K562 (cell line): ENCODE measurements around the gene SERINC5. TPM values are rescaled to one million over a fixed set of nuclear protein-coding genes. Genes with fewer than 3 reads are reported as not detected.
A peak's percentile ranks its signal among the peaks of the same experiment; 100 is the strongest.

ENCODE experiments used
- ATAC-seq: fragments of 200-7000 bp; cut with Tn5 transposase; 3 replicates; pipeline ENCODE4 v1.9.1; 2020; ENCODE audit warnings: moderate library complexity
- BruUV-seq: library from RNA; stranded (reverse); fragments of 400-500 nt; replicated peaks from 2 replicates; lab custom pipeline; 2021; lab: Mats Ljungman, UMichigan
- CTCF ChIA-PET: fragments of 300-600 bp; formaldehyde crosslinking; extraction: SDS; loops from one replicate; lab custom pipeline; 2021; ENCODE audit warnings: low intra/inter-chr PET ratio; lab: Yijun Ruan, JAX
- POLR2A ChIA-PET: fragments of 300-600, 350-650 bp; sonication (Branson Sonifier 250); formaldehyde crosslinking; extraction: SDS; loops from one replicate; lab custom pipeline; 2021; ENCODE audit warnings: antibody characterized with exemption, inconsistent platforms; lab: Yijun Ruan, JAX
- DNase-seq, 4 experiments: peaks; one replicate each; pipeline versions ENCODE4 v3.0.0 to v3.0.0-alpha.2; 2011 to 2018; ENCODE audit warnings: low spot score in 3 of 4, mixed read lengths in 3 of 4; ENCODE audit errors: extremely low read depth in 1 of 4
- FAIRE-seq: peaks from 2 replicates; lab custom pipeline; 2011; peaks lifted over from hg19 to GRCh38; lab: Jason Lieb, UNC
- H2AFZ ChIP-seq: 2 replicates; pipeline ENCODE4 v1.6.0; 2011; ENCODE audit warnings: low read depth, low read length, control low read depth, inconsistent platforms
- H3K27ac ChIP-seq: fragments of 200-600 bp; 3 replicates; pipeline ENCODE4 v1.8.0; 2011; ENCODE audit warnings: low read depth, mild to moderate bottlenecking, control low read depth, inconsistent platforms, low read length, moderate library complexity, mixed read lengths; ENCODE audit errors: extremely low read depth
- H3K27me3 ChIP-seq, 2 experiments: fragments of 300-600 bp in 1 of 2; 2 replicates in 1 of 2; 3 replicates in 1 of 2; pipeline versions ENCODE4 v1.6.0 to v1.8.0; 2011; ENCODE audit warnings: inconsistent platforms in 2 of 2, low read length in 2 of 2, mild to moderate bottlenecking in 1 of 2, mixed read lengths in 1 of 2, moderate library complexity in 1 of 2; ENCODE audit not compliant: control insufficient read depth in 2 of 2, insufficient read depth in 2 of 2
- H3K36me3 ChIP-seq: fragments of 300-600 bp; 3 replicates; pipeline ENCODE4 v1.8.0; 2011; ENCODE audit warnings: mild to moderate bottlenecking, low read length, inconsistent platforms; ENCODE audit not compliant: control insufficient read depth, insufficient read depth
- H3K4me1 ChIP-seq, 2 experiments: fragments of 200-600 bp in 1 of 2; replicated peaks in 1 of 2; 2 replicates in 1 of 2; 3 replicates in 1 of 2; pipeline versions ENCODE4 v1.5.1 to v1.8.0; 2011; ENCODE audit warnings: inconsistent platforms in 2 of 2, low read length in 2 of 2, mild to moderate bottlenecking in 1 of 2, mixed read lengths in 1 of 2, moderate library complexity in 1 of 2; ENCODE audit not compliant: control insufficient read depth in 2 of 2, insufficient read depth in 2 of 2
- H3K4me2 ChIP-seq: 2 replicates; pipeline ENCODE4 v1.6.1; 2011; ENCODE audit warnings: low read length, control low read depth, inconsistent platforms, mixed read lengths; ENCODE audit not compliant: insufficient read depth
- H3K4me3 ChIP-seq: fragments of 200-600 bp; sonication (generic), shearing (Covaris generic); 2 replicates; pipeline ENCODE4 v1.5.1; 2016; ENCODE audit warnings: control low read depth, inconsistent platforms
- H3K79me2 ChIP-seq: fragments of 200-600 bp; 3 replicates; pipeline ENCODE4 v1.8.0; 2011; ENCODE audit warnings: low read length, inconsistent platforms; ENCODE audit not compliant: control insufficient read depth, insufficient read depth
- H3K9ac ChIP-seq, 2 experiments: 2 replicates each; pipeline versions ENCODE4 v1.6.0 to v1.6.1; 2011; ENCODE audit warnings: low read depth in 2 of 2, low read length in 2 of 2, control low read depth in 1 of 2, inconsistent platforms in 1 of 2, mild to moderate bottlenecking in 1 of 2, mixed read lengths in 1 of 2; ENCODE audit not compliant: insufficient read depth in 1 of 2
- H3K9me1 ChIP-seq: one replicate; pipeline ENCODE4 v1.6.0; 2011; ENCODE audit warnings: inconsistent platforms, mild to moderate bottlenecking, low read length, moderate library complexity; ENCODE audit not compliant: control insufficient read depth, insufficient read depth
- H3K9me3 ChIP-seq: replicated peaks from 2 replicates; pipeline ENCODE4 v1.5.1; 2011; ENCODE audit warnings: low read depth, low read length, inconsistent platforms; ENCODE audit not compliant: control insufficient read depth, insufficient read depth
- H4K20me1 ChIP-seq: replicated peaks from 2 replicates; pipeline ENCODE4 v1.6.1; 2011; ENCODE audit warnings: low read length, inconsistent platforms, mixed read lengths; ENCODE audit not compliant: control insufficient read depth, insufficient read depth
- COPS2 ChIP-seq: fragments of 450-650 bp; conservative IDR thresholded peaks from 2 replicates; pipeline ENCODE4 v1.6.1; 2016; ENCODE audit warnings: mild to moderate bottlenecking, moderate library complexity
- FOXJ3 ChIP-seq: sonication (generic); formaldehyde crosslinking; IDR thresholded peaks from 2 replicates; pipeline ENCODE4 v1.4.0; 2020; ENCODE audit warnings: mild to moderate bottlenecking, missing genetic modification reagents
- PCBP2 ChIP-seq: fragments of 200-400 bp; formaldehyde crosslinking; IDR thresholded peaks from 2 replicates; pipeline ENCODE4 v1.6.1; 2018; ENCODE audit warnings: low read length, low read depth, mild to moderate bottlenecking, moderate library complexity; ENCODE audit not compliant: poor library complexity, severe bottlenecking
- RBBP5 ChIP-seq: fragments of 200-600 bp; sonication (generic); IDR thresholded peaks from 2 replicates; pipeline ENCODE4 v1.6.1; 2012; ENCODE audit warnings: borderline replicate concordance, mild to moderate bottlenecking, low read length, control low read depth, inconsistent platforms; ENCODE audit not compliant: insufficient read depth, poor library complexity, severe bottlenecking
- TCF3 ChIP-seq: sonication (generic); formaldehyde crosslinking; IDR thresholded peaks from 2 replicates; pipeline ENCODE4 v1.4.0; 2020; ENCODE audit warnings: mild to moderate bottlenecking, missing genetic modification reagents
- U2AF2 ChIP-seq: fragments of 200-400 bp; formaldehyde crosslinking; optimal IDR thresholded peaks from 2 replicates; pipeline ENCODE3; 2017; ENCODE audit warnings: low read depth, mild to moderate bottlenecking, low read length
- ZNF507 ChIP-seq: conservative IDR thresholded peaks from 2 replicates; pipeline ENCODE4 v1.6.1; 2017; ENCODE audit warnings: missing genetic modification characterization, missing compliant biosample characterization
- WGBS: fragments of 100-300 bp; shearing (Covaris generic); methylation state at CpG from one replicate; pipeline ENCODE4 v1.1.6; 2016; ENCODE audit warnings: low coverage, mixed read lengths; ENCODE audit not compliant: insufficient coverage; ENCODE audit errors: missing lambda C conversion rate; 5-methylcytosine and 5-hydroxymethylcytosine counted together
- in situ Hi-C: fragments of 300-500 bp; cut with MboI; formaldehyde crosslinking; loops from 4 replicates; pipeline ENCODE4 v1.15.0; 2018; ENCODE audit warnings: inconsistent platforms, mixed read lengths
- intact Hi-C: fragments of 100-400 bp; cut with micrococcal nuclease; formaldehyde crosslinking; loops from 2 replicates; pipeline ENCODE4 v1.14.2; 2022
- polyA plus RNA-seq, 8 experiments: library from polyadenylated mRNA; depleted of rRNA in 4 of 8; stranded (reverse) in 5 of 8; unstranded in 3 of 8; fragments of >200 nt; fragmentation: Nextera tagmentation in 2 of 8; fragmentation: Illumina TruSeq in 1 of 8; extraction: Ambion mirVana in 2 of 8; extraction: Trizol in 1 of 8; gene quantifications; 2 replicates each; pipeline versions ENCODE4 v1.2.1 to v1.2.3, GENCODE V29; 2011 to 2014; ENCODE audit warnings: inconsistent platforms in 1 of 8, missing spikeins in 1 of 8
- total RNA-seq, 7 experiments: library from RNA; depleted of rRNA in 6 of 7; stranded (reverse); fragments of >200 nt in 6 of 7; fragmentation: Illumina TruSeq in 2 of 7; extraction: Trizol in 2 of 7; gene quantifications; 2 replicates each; pipeline versions ENCODE4 v1.2.1 to v1.2.3, GENCODE V29; 2011 to 2021; ENCODE audit warnings: low replicate concordance in 1 of 7
- TF ChIP-seq, protein P1 (sequence below): sonication (generic); formaldehyde crosslinking; IDR thresholded peaks from 2 replicates; pipeline ENCODE4 v1.9.0; 2022; ENCODE audit warnings: mild to moderate bottlenecking, missing genetic modification reagents
- TF ChIP-seq, protein P2 (sequence below): fragments of 250-450 bp; sonication (Bioruptor Pico); IDR thresholded peaks from 2 replicates; pipeline ENCODE4 v1.6.1; 2021; ENCODE audit warnings: mild to moderate bottlenecking

SERINC5 gene
- total and polyA plus RNA-seq, 9 of the 15 experiments (the other 6 are each of a cell fraction or from before 2014, with no cell fraction given) = 1.4 to 7.9 (median 3.7) TPM

GRCh38 chr5:80182809-80183580, 72.9 kb downstream of the SERINC5 start:
- POLR2A ChIA-PET = interaction anchor here (1.7 kb wide), 1 partner anchor 9 kb away, joined by 7 read pairs; no protein-coding TSS in a partner anchor
- H3K27me3 ChIP-seq = no peaks in the 10 kb centered on the region
- no peak overlapping the region for H3K9ac ChIP-seq
- H3K4me3 ChIP-seq = no peak overlapping the region
- no peak for FAIRE-seq
- peak; percentile 13; the same call in 1 of the 3 replicates for ATAC-seq
- in situ Hi-C loops (no loop called here), intact Hi-C loops (no loop called here)
- H3K4me1 ChIP-seq = peaks cover 13 to 33% of the 10 kb centered on the region in 2 experiments; a peak in 4 of 5 replicates
- H3K9me3 ChIP-seq = no peaks in the 10 kb centered on the region
- TF ChIP-seq TCF3 (CRISPR knock-in tag) (no peak), PCBP2 (no peak), U2AF2 (no peak), COPS2 (no peak), ZNF507 (tag) (no peak), FOXJ3 (CRISPR knock-in tag) (no peak), RBBP5 (no peak)
- TF ChIP-seq, protein P1, sequence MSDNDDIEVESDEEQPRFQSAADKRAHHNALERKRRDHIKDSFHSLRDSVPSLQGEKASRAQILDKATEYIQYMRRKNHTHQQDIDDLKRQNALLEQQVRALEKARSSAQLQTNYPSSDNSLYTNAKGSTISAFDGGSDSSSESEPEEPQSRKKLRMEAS (CRISPR knock-in tag) = no peak
- TF ChIP-seq, protein P2, sequence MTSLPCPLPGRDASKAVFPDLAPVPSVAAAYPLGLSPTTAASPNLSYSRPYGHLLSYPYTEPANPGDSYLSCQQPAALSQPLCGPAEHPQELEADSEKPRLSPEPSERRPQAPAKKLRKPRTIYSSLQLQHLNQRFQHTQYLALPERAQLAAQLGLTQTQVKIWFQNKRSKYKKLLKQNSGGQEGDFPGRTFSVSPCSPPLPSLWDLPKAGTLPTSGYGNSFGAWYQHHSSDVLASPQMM (CRISPR knock-in tag) = no peak
- no peak overlapping the region for H2AFZ ChIP-seq
- 0 out of 2 replicates have a peak, but pooled peaks cover 7% of the 10 kb centered on the region for H4K20me1 ChIP-seq
- WGBS = 56% methylated on average over 7 of the region's 7 CpGs
- no peak overlapping the region for H3K27ac ChIP-seq
- H3K9me1 ChIP-seq = no peaks in the 10 kb centered on the region
- BruUV-seq = no TSS peak
- H3K79me2 ChIP-seq = no peaks in the 10 kb centered on the region
- H3K4me2 ChIP-seq = no peak overlapping the region
- CTCF ChIA-PET = no interaction called here
- DNase-seq = peak in 1 of 4 experiments; percentile 14
- no peaks in the 10 kb centered on the region for H3K36me3 ChIP-seq
